Measurements from ENCODE around the gene SIRT4. TPM values are rescaled to one million over a fixed set of nuclear protein-coding genes. Genes with fewer than 3 reads are reported as not detected.

Gene SIRT4
- total RNA-seq, 1 experiment from 2014 or later, result 2.8 TPM

DNA sequence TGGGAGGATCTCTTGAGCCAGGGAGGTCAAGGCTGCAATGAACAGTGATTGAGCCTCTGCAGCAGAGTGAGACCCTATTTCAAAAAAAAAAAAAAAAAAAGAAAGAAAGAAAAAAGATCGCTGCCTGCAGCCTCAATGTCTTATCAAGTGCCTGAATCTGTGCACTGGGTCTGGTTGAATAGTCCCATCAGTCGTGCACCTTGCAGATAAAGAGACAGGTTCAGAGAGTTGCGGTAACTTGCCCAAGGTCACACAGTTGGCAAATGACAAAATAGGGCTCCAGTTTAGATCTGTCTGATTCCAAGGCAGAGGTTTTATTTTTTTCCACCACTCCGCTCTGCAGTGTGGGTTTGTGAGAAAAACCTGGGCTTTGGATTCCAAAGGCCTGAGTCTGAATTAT is 26.1 kb downstream of the SIRT4 start (continued):
- no peak for TF ChIP-seq ZNF274 (IDR thresholded peaks at IDR 0.05; ENCODE audit: low read depth, low read length)
- no peak for TF ChIP-seq CEBPB (IDR thresholded peaks at IDR 0.05; ENCODE audit: low read depth)
- no peak for TF ChIP-seq SP1 (IDR thresholded peaks at IDR 0.05; ENCODE audit: low read depth)
- no peak for TF ChIP-seq RAD21 (IDR thresholded peaks at IDR 0.05; ENCODE audit: low read depth)
- no peak for TF ChIP-seq EZH2 (IDR thresholded peaks at IDR 0.05)

DNA sequence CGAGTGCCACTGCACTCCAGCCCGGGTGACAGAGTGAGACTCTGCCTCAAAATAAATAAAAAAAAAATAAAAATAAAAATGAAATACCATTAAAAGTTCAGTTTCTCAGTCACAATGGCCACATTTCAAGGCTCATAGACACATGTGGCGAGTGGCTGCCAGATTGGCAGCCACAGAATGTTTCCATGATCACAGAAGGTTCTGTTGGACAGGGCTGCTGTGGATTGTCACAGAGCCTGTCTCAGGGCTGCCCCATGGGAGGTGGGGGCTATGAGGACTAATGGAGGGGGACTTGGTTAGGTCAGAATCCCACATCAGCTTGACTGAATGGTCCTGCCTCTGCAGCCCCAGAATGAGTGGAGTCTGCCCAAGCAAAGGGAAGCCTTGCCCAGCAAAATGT is 29.3 kb downstream of the SIRT4 start:
- CTCF ChIA-PET, result no interaction called here
- H3K4me2 ChIP-seq (ENCODE audit: low read length), result no peak overlapping the region

More for the DNA sequence above, 29.3 kb downstream of the SIRT4 start:
- TF ChIP-seq RAD21 (IDR thresholded peaks at IDR 0.05; ENCODE audit: low read depth) (no peak), SIN3A (IDR thresholded peaks at IDR 0.05; ENCODE audit: low read depth) (no peak), EZH2 (IDR thresholded peaks at IDR 0.05) (no peak), TCF7L2 (IDR thresholded peaks at IDR 0.05; ENCODE audit: borderline replicate concordance, extremely low read depth, insufficient read depth, insufficient read length) (no peak), YY1 (IDR thresholded peaks at IDR 0.05; ENCODE audit: extremely low read depth, insufficient replicate concordance, low read depth, low read length) (no peak), FOSL1 (IDR thresholded peaks at IDR 0.05; ENCODE audit: low read depth) (no peak), POLR2A (IDR thresholded peaks at IDR 0.05; ENCODE audit: borderline replicate concordance, extremely low read depth, insufficient read depth, insufficient read length) (no peak), SP1 (IDR thresholded peaks at IDR 0.05; ENCODE audit: low read depth) (no peak)
- TF ChIP-seq, protein P1, sequence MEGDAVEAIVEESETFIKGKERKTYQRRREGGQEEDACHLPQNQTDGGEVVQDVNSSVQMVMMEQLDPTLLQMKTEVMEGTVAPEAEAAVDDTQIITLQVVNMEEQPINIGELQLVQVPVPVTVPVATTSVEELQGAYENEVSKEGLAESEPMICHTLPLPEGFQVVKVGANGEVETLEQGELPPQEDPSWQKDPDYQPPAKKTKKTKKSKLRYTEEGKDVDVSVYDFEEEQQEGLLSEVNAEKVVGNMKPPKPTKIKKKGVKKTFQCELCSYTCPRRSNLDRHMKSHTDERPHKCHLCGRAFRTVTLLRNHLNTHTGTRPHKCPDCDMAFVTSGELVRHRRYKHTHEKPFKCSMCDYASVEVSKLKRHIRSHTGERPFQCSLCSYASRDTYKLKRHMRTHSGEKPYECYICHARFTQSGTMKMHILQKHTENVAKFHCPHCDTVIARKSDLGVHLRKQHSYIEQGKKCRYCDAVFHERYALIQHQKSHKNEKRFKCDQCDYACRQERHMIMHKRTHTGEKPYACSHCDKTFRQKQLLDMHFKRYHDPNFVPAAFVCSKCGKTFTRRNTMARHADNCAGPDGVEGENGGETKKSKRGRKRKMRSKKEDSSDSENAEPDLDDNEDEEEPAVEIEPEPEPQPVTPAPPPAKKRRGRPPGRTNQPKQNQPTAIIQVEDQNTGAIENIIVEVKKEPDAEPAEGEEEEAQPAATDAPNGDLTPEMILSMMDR (IDR thresholded peaks at IDR 0.05 in 2 of 3, conservative IDR thresholded peaks at IDR 0.05 in 1 of 3; ENCODE audit: borderline replicate concordance in 1 of 3, insufficient read depth in 1 of 3, low read depth in 2 of 3, low read length in 2 of 3), result no peak
- TF ChIP-seq, protein P2, sequence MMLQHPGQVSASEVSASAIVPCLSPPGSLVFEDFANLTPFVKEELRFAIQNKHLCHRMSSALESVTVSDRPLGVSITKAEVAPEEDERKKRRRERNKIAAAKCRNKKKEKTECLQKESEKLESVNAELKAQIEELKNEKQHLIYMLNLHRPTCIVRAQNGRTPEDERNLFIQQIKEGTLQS (IDR thresholded peaks at IDR 0.05), result no peak
- TF ChIP-seq, protein P3, sequence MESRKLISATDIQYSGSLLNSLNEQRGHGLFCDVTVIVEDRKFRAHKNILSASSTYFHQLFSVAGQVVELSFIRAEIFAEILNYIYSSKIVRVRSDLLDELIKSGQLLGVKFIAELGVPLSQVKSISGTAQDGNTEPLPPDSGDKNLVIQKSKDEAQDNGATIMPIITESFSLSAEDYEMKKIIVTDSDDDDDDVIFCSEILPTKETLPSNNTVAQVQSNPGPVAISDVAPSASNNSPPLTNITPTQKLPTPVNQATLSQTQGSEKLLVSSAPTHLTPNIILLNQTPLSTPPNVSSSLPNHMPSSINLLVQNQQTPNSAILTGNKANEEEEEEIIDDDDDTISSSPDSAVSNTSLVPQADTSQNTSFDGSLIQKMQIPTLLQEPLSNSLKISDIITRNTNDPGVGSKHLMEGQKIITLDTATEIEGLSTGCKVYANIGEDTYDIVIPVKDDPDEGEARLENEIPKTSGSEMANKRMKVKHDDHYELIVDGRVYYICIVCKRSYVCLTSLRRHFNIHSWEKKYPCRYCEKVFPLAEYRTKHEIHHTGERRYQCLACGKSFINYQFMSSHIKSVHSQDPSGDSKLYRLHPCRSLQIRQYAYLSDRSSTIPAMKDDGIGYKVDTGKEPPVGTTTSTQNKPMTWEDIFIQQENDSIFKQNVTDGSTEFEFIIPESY (IDR thresholded peaks at IDR 0.05; ENCODE audit: extremely low read depth, insufficient replicate concordance, low read length), result no peak
- TF ChIP-seq, protein P4, sequence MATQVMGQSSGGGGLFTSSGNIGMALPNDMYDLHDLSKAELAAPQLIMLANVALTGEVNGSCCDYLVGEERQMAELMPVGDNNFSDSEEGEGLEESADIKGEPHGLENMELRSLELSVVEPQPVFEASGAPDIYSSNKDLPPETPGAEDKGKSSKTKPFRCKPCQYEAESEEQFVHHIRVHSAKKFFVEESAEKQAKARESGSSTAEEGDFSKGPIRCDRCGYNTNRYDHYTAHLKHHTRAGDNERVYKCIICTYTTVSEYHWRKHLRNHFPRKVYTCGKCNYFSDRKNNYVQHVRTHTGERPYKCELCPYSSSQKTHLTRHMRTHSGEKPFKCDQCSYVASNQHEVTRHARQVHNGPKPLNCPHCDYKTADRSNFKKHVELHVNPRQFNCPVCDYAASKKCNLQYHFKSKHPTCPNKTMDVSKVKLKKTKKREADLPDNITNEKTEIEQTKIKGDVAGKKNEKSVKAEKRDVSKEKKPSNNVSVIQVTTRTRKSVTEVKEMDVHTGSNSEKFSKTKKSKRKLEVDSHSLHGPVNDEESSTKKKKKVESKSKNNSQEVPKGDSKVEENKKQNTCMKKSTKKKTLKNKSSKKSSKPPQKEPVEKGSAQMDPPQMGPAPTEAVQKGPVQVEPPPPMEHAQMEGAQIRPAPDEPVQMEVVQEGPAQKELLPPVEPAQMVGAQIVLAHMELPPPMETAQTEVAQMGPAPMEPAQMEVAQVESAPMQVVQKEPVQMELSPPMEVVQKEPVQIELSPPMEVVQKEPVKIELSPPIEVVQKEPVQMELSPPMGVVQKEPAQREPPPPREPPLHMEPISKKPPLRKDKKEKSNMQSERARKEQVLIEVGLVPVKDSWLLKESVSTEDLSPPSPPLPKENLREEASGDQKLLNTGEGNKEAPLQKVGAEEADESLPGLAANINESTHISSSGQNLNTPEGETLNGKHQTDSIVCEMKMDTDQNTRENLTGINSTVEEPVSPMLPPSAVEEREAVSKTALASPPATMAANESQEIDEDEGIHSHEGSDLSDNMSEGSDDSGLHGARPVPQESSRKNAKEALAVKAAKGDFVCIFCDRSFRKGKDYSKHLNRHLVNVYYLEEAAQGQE (IDR thresholded peaks at IDR 0.05; ENCODE audit: low read depth), result no peak
- H3K4me3 ChIP-seq (replicated peaks in 1 of 2; ENCODE audit: low read depth in 1 of 2, low read length in 2 of 2), result no peak overlapping the region
- H3K9me3 ChIP-seq (ENCODE audit: control insufficient read depth in 1 of 2, insufficient read depth in 1 of 2, low read depth in 1 of 2, low read length in 2 of 2), result no peaks in the 10 kb centered on the region
- POLR2A ChIA-PET, result no interaction called here
- no peak for ATAC-seq
- RAD21 ChIA-PET (ENCODE audit: low non-redundant PET in 1 of 2, low total read pairs in 2 of 2, uncharacterized antibody in 2 of 2, unreplicated experiment in 2 of 2), result no interaction called here
- no peak overlapping the region for H3K27ac ChIP-seq (ENCODE audit: low read depth, low read length)
- DNase-seq (ENCODE audit: low read depth, low spot score), result no peak
- no peaks in the 10 kb centered on the region for H3K9me2 ChIP-seq (ENCODE audit: insufficient read depth)
- intact Hi-C loops (cut with micrococcal nuclease), result loop anchor here (10.0 kb wide), 1 partner anchor 383 kb away; the partner anchor contains the start of gene UNC119B
- H3K4me1 ChIP-seq (ENCODE audit: control insufficient read depth in 1 of 2, insufficient read depth in 2 of 2, low read length in 2 of 2), result no peaks in the 10 kb centered on the region
- H2AFZ ChIP-seq (ENCODE audit: low read depth, low read length, poor library complexity, severe bottlenecking), result no peak overlapping the region
- no peaks in the 10 kb centered on the region for H3K36me3 ChIP-seq (ENCODE audit: control insufficient read depth in 1 of 2, insufficient read depth in 2 of 2, low read length in 2 of 2)
- H3K79me2 ChIP-seq (ENCODE audit: insufficient read depth, low read length), result no peaks in the 10 kb centered on the region
- no TSS peak for BruUV-seq (replicated peaks)
- H3K27me3 ChIP-seq (ENCODE audit: insufficient read depth, low read length), result no peaks in the 10 kb centered on the region
- no peaks in the 10 kb centered on the region for H4K20me1 ChIP-seq (ENCODE audit: insufficient read depth)
- no peak overlapping the region for H3K9ac ChIP-seq (ENCODE audit: low read length)

Measured in HCT116 (cell line).